VCaP (cell line): Measurements from ENCODE around the gene ADGRB3.

Experiments used
- H3K27ac ChIP-seq: fragments of 450-650 bp; 2 replicates; pipeline ENCODE4 v1.5.1; 2017
- CTCF ChIP-seq: fragments of 450-650 bp; conservative IDR thresholded peaks from 2 replicates; pipeline ENCODE4 v1.5.1; 2017; ENCODE audit warnings: mild to moderate bottlenecking, moderate library complexity

Gene ADGRB3

GRCh38 chr6:69128411-69128810, 493.3 kb downstream of the ADGRB3 start:
- H3K27ac ChIP-seq = no peak overlapping the region
- no peak for TF ChIP-seq CTCF

GRCh38 chr6:69129046-69129445, 494.0 kb downstream of the ADGRB3 start:
- H3K27ac ChIP-seq = no peak overlapping the region
- TF ChIP-seq CTCF = no peak

GRCh38 chr6:69135927-69136326, 500.8 kb downstream of the ADGRB3 start:
- H3K27ac ChIP-seq = no peak overlapping the region
- no peak for TF ChIP-seq CTCF

- no peak for TF ChIP-seq CTCF
- no peak overlapping the region for H3K27ac ChIP-seq
These were observed 503.1 kb downstream of the ADGRB3 start for GRCh38 chr6:69138148-69138547.

GRCh38 chr6:69138893-69139494, 503.9 kb downstream of the ADGRB3 start:
- no peak for TF ChIP-seq CTCF

GRCh38 chr6:69145062-69145461, 510.0 kb downstream of the ADGRB3 start:
- TF ChIP-seq CTCF = no peak
- no peak overlapping the region for H3K27ac ChIP-seq

More at GRCh38 chr6:69138893-69139494, 503.9 kb downstream of the ADGRB3 start:
- no peak overlapping the region for H3K27ac ChIP-seq

GRCh38 chr6:69146385-69146784, 511.3 kb downstream of the ADGRB3 start:
- no peak overlapping the region for H3K27ac ChIP-seq
- no peak for TF ChIP-seq CTCF
